Thymus (tissue), 11 donors: ENCODE results near the gene RGMA. TPM values are rescaled to one million over a fixed set of nuclear protein-coding genes. Genes with fewer than 3 reads are reported as not detected.

ENCODE experiments used
- DNase-seq, 9 donors: peaks; one replicate each; pipeline ENCODE4 v3.0.0-alpha.2; 2013; ENCODE audit warnings: low spot score in 9 of 9, low read depth in 6 of 9, missing footprints in 1 of 9
- H3K27ac ChIP-seq, 2 donors: one replicate each; pipeline ENCODE4 v1.5.1; 2013; ENCODE audit warnings: control low read depth in 1 of 2, low read depth in 1 of 2, low read length in 1 of 2, mild to moderate bottlenecking in 1 of 2, moderate library complexity in 1 of 2
- H3K27me3 ChIP-seq, 2 donors: one replicate each; pipeline ENCODE4 v1.5.1; 2013; ENCODE audit warnings: low read length in 1 of 2; ENCODE audit not compliant: control insufficient read depth in 2 of 2, insufficient read depth in 1 of 2
- H3K36me3 ChIP-seq, 2 donors: one replicate each; pipeline ENCODE4 v1.5.1; 2013; ENCODE audit warnings: low read length in 1 of 2, mild to moderate bottlenecking in 1 of 2, moderate library complexity in 1 of 2; ENCODE audit not compliant: control insufficient read depth in 2 of 2, insufficient read depth in 2 of 2
- H3K4me1 ChIP-seq, 2 donors: one replicate each; pipeline ENCODE4 v1.5.1; 2013; ENCODE audit warnings: low read length in 2 of 2; ENCODE audit not compliant: control insufficient read depth in 2 of 2, insufficient read depth in 2 of 2
- H3K4me3 ChIP-seq, 2 donors: one replicate each; pipeline ENCODE4 v1.5.1; 2013; ENCODE audit warnings: low read length in 2 of 2, control low read depth in 1 of 2, mild to moderate bottlenecking in 1 of 2
- H3K9me3 ChIP-seq, 2 donors: one replicate each; pipeline ENCODE4 v1.5.1; 2013; ENCODE audit warnings: low read length in 1 of 2, mild to moderate bottlenecking in 1 of 2; ENCODE audit not compliant: control insufficient read depth in 2 of 2, insufficient read depth in 1 of 2
- WGBS: extraction: QIAGEN DNeasy Blood & Tissue Kit; methylation state at CpG from one replicate; pipeline ENCODE4 v1.1.7; 2013; 5-methylcytosine and 5-hydroxymethylcytosine counted together
- polyA plus RNA-seq: library from polyadenylated mRNA; stranded (reverse); fragments of 200-250 nt; gene quantifications from one replicate; pipeline ENCODE4 v1.2.3, GENCODE V29; 2013
- total RNA-seq: library from RNA; stranded (reverse); fragments of 120-200 nt; gene quantifications from one replicate; pipeline ENCODE4 v1.2.4, GENCODE V29; 2013
- donor health status: healthy.

Gene RGMA
- total and polyA plus RNA-seq, 2 donors: 0.76 to 5.7 TPM

DNA sequence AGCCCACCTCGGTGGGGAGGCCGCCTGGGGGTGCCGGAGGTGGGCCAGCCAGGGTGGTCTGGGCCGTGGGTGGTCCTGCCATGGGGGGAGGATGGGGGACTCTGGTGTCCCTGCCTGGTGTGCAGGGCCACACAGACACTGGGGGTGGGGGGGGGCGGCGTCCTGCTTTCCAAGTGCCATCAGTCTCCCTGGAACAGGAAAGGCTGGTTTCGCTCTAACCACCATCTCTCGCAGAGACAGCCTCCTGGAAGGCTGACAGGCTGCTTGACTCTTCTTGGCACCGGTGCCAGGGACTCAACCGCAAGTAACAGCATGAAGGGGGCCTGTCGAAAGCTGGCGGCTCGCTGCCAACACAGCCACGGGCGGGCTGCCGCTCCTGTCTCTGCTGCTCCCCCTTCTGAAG is 40.3 kb downstream of the RGMA start:
- WGBS: 28% methylated on average over 16 of the region's 16 CpGs
- Histone ChIP-seq H3K4me1 (peaks cover 5 to 6% of the 10 kb centered on the region in 2 donors), H3K9me3 (no peaks in the 10 kb centered on the region), H3K27ac (no peak overlapping the region), H3K36me3 (no peaks in the 10 kb centered on the region), H3K27me3 (no peaks in the 10 kb centered on the region), H3K4me3 (no peak overlapping the region)
- DNase-seq: no peak

DNA sequence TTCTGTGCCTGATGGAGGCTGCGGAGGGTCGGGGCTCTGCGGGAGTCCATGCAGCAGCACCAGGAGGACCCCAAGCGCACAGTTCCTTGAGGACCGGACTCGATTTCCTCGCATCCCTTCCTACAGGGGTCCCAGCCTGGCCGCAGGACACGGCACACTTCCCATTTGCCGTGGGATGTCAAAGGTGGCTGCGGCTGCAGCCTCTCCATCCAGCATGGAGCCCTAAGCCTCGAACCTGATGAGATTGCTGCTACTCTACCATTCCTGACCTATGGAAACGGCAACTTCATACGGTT is 40.6 kb downstream of the RGMA start:
- no peak for DNase-seq
- H3K36me3 ChIP-seq: no peaks in the 10 kb centered on the region
- no peaks in the 10 kb centered on the region for H3K27me3 ChIP-seq
- 85% methylated on average over 14 of the region's 14 CpGs for WGBS
- no peak overlapping the region for H3K27ac ChIP-seq
- no peak overlapping the region for H3K4me3 ChIP-seq
- no peaks in the 10 kb centered on the region for H3K9me3 ChIP-seq
- peaks cover 5 to 6% of the 10 kb centered on the region in 2 donors for H3K4me1 ChIP-seq

DNA sequence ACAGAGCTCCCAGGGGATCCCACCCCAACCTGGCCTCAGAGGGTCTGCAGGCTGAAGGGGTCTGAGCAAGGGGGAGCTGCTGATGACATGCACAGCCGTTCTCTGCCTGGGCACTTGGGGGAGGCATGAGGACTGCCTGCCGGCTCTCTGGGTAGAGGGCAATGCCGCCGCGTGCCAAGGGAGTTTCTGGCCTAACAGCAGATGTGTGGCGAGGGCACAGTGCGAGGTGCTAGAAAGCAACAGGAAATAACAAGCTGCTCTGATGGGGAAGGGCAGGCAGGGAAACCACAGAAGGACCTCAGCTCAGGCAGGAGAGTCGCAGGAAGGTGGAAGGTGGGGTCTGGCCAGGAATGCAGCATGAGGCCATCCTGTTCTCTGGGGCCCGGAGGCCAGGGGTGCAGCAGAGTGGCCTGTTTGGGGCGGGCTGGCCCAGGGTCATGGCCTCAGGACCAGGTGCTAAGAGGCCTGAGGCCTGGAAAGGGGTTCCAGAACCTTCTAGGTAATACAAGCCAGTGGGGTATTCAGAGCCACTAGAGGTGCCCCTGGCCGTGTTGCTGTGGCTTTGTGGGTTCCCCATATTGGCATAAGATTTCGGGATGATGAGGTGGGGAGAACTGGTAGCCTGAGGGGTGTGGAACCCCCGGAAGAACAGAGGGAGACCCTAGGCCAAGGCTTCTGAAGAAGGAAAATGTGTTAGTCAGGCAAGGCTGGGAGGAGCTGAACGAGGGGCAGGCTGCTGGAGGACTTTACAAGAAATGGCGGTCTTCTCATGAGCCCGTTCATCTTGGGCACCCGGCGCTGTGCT is 41.2 kb downstream of the RGMA start:
- peak in 1 of 9 donors; percentile 36 for DNase-seq
- Histone ChIP-seq H3K36me3 (no peaks in the 10 kb centered on the region), H3K27me3 (no peaks in the 10 kb centered on the region), H3K4me1 (peaks cover 5 to 6% of the 10 kb centered on the region in 2 donors), H3K27ac (no peak overlapping the region), H3K4me3 (no peak overlapping the region), H3K9me3 (no peaks in the 10 kb centered on the region)
- 46% methylated on average over 18 of the region's 18 CpGs for WGBS

DNA sequence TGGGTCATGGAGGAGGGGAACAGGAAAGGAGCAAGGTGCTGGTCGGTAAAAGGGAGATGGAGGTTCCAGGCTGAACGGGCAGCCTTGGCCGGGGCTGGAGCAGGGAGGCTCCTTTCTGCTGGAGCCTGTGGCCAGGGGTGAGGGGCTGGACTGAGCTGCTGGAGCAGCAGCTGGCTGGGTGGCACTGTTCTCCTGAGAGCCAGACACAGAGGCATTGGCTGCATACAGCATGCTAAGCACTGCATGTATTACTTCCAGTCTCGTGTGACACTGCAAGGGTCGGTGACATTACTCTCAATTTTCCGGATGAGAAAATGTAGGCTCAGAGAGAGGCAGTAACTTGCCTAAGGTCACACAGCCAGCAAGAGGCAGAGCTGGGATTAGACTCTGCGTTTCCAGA is 42.3 kb downstream of the RGMA start:
- Histone ChIP-seq H3K36me3 (no peaks in the 10 kb centered on the region), H3K9me3 (no peaks in the 10 kb centered on the region), H3K27ac (no peak overlapping the region), H3K4me1 (peaks cover 5 to 6% of the 10 kb centered on the region in 2 donors), H3K4me3 (no peak overlapping the region), H3K27me3 (no peaks in the 10 kb centered on the region)
- DNase-seq: no peak
- WGBS: 81% methylated on average over 7 of the region's 7 CpGs

DNA sequence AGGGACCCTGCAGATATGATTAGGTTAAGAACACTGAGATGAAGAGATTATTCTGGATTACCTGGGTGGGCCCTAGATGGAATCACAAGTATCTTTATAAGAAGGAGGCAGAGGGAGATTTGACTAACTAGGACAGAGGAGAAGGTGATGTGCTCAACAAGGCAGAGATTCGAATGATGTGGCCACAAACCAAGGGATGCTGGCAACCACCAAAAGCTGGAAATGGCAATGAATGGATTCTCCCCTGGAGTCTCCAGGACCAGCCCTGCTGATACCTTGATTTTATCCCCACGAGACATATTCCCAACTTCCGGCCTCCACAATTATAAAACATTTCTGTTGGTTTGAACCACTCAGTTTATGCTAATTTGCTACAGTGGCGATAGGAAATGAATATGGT is 42.9 kb downstream of the RGMA start:
- Histone ChIP-seq H3K4me3 (no peak overlapping the region), H3K27me3 (no peaks in the 10 kb centered on the region), H3K4me1 (peaks cover 5 to 6% of the 10 kb centered on the region in 2 donors), H3K9me3 (no peaks in the 10 kb centered on the region), H3K36me3 (no peaks in the 10 kb centered on the region), H3K27ac (no peak overlapping the region)
- no peak for DNase-seq
- WGBS: 97% methylated on average over 4 of the region's 4 CpGs

DNA sequence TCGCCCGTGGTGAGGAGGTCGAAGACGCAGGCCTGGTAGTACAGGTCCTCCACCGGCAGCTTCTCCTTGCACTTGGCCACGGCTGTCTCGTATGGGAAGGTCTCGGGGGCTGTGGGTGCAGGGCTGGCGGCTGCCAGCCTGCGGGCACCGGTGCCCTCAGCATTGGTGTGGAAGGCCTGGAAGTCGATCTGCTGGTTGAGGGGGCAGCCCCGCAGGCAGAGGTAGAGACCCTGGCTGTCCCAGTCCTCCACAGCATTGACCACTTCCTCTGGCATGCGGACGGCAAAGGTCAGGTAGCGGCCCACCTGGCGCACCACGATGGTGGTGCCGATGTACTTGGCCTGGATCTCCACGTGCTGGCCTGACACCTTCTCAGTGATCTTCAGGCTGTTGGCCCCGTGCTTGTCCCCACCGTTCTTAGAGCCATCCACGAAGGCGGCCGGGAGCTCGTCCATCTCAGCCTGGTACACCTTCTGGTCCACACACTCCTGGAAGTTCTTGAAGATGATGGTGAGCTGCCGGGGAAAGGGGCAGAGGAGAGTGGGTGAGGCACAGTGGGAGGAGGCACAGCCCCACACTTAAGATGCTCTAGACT is 43.7 kb downstream of the RGMA start:
- H3K4me3 ChIP-seq: no peak overlapping the region
- 97% methylated on average over 27 of the region's 27 CpGs for WGBS
- peaks cover 5 to 6% of the 10 kb centered on the region in 2 donors for H3K4me1 ChIP-seq
- H3K27me3 ChIP-seq: no peaks in the 10 kb centered on the region
- H3K9me3 ChIP-seq: no peaks in the 10 kb centered on the region
- H3K27ac ChIP-seq: no peak overlapping the region
- H3K36me3 ChIP-seq: no peaks in the 10 kb centered on the region
- DNase-seq: no peak

DNA sequence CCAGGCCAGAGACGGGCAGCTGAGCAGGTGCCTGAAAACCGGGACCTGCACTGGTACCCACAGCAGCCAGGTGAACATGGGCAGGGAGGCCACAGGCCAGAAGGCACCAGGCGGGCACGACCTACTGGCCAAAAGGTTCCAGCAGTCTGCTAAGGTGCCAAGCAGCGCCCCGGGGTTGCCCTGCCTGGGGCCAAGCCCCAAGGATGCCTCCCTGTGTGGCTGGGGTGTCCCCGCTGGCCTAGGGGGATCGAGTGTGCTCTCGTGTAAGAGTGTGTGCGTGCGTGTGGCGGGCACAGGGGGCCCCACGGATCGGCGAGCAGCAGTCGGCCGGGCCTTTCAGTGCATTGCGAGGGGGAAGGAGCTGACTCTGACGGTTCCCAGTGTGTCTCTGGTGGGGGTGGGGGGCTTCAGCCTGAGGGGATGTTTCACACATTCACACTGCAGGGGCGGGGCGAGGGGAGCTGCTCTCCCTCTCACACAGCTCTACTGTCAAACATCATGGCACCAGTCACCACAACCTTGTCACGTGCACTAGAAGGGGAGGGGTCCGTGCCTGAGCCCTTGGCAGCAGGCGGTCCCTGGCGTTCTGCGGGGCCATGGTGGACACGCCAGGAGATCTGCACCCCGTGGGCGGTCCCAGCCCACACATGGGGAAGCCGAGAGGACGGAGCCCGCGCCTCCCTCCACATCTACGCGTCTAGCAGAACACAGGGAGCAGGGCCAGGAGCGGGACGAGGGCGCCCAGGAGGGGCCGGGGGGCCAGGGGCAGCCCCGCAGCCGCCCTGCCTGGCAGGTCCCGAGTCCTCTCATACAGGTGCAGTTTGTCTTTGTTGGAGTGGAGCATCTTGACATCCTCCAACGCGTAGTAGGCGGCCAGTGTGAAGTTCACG is 44.5 kb downstream of the RGMA start:
- DNase-seq: no peak
- WGBS: 95% methylated on average over 46 of the region's 46 CpGs
- no peaks in the 10 kb centered on the region for H3K36me3 ChIP-seq

DNA sequence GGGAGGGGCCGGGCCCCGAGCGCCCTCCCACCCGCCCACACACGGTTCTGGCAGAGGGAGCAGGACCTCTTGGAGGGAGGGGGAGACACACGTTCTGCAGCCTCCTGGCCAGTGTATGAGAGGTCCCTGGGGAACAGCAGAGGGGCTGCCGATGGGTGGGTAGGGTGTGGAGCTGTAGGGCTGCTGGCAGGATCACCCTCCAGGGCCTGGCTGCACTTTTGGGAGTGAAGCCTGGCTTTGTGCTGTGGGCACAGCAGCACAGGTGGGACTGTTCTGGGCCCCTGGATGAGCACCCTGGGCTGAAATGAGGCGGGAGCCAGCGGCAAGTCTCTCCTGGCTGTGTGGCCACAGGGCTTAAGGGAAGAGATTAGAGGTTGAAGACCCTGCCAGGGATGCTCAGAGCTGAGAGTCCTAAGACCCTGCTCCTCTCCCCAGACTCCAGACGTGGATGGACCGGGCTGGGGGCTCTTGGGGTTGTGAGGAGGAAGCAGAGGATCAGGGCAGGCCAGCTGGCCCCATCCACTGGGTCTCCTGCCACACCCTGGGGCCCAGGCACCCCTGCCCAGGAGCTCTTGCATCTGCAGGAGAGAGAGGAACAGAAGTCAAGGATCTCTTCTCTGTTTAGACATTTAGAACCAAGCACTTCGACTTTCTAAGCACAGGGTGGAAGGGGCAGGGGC is 45.2 kb downstream of the RGMA start:
- 78% methylated on average over 12 of the region's 12 CpGs for WGBS
- H3K36me3 ChIP-seq: no peaks in the 10 kb centered on the region
- no peak for DNase-seq
- no peak overlapping the region for H3K4me3 ChIP-seq
- no peaks in the 10 kb centered on the region for H3K9me3 ChIP-seq
- H3K27ac ChIP-seq: no peak overlapping the region
- peaks cover 5 to 6% of the 10 kb centered on the region in 2 donors for H3K4me1 ChIP-seq
- H3K27me3 ChIP-seq: no peaks in the 10 kb centered on the region

More for the DNA sequence above, 44.5 kb downstream of the RGMA start:
- no peaks in the 10 kb centered on the region for H3K9me3 ChIP-seq
- no peak overlapping the region for H3K27ac ChIP-seq
- no peak overlapping the region for H3K4me3 ChIP-seq
- H3K4me1 ChIP-seq: peaks cover 5 to 6% of the 10 kb centered on the region in 2 donors
- no peaks in the 10 kb centered on the region for H3K27me3 ChIP-seq
